GM23248 (cell line): Measurements from ENCODE around the gene DAPK1.

Experiments used
- EZH2 ChIP-seq: fragments of 200-600 bp; sonication (generic); IDR thresholded peaks from 2 replicates; pipeline ENCODE4 v1.6.1; 2018; ENCODE audit warnings: antibody characterized with exemption, mild to moderate bottlenecking; ENCODE audit not compliant: insufficient read depth, poor library complexity, severe bottlenecking
- EZH2phosphoT487 ChIP-seq: fragments of 200-600 bp; sonication (generic); IDR thresholded peaks from 2 replicates; pipeline ENCODE4 v1.6.1; 2018; ENCODE audit warnings: antibody characterized with exemption, moderate library complexity, mild to moderate bottlenecking, low read depth; ENCODE audit not compliant: insufficient read depth

- TF ChIP-seq EZH2phosphoT487: no peak
- no peak for TF ChIP-seq EZH2
These were observed 22.6 kb downstream of the DAPK1 start for GRCh38 chr9:87520172-87520683.
